Measurements from ENCODE around the gene SPATS2L. TPM values are rescaled to one million over a fixed set of nuclear protein-coding genes. Genes with fewer than 3 reads are reported as not detected.

Gene SPATS2L
- total and polyA plus RNA-seq, 2 donors (not counting 1 experiment from before 2014, with no cell fraction given) = 0.27 to 0.44 TPM

GRCh38 chr2:200525882-200526651 lies 219.6 kb downstream of the SPATS2L start, which contains the start of gene SGO2:
Gene SGO2, plus strand, starts transcription at chr2:200526207. Its CDS starts 6,769 bp downstream, at chr2:200532976.
- Histone ChIP-seq H3K4me2 (replicated peaks; ENCODE audit: low read depth, low read length, poor library complexity, severe bottlenecking) (peak within 1 kb of the TSS; percentile 95), H3K4me3 (ENCODE audit: control extremely low read depth in 1 of 5, extremely low read depth in 1 of 5, insufficient read depth in 1 of 5, low read depth in 2 of 5, low read length in 4 of 5) (peak within 1 kb of the TSS; percentile 75 to 93 (median 87)), H3K9me3 (ENCODE audit: control extremely low read depth in 1 of 3, control insufficient read depth in 2 of 3, insufficient read depth in 1 of 3, low read length in 2 of 3) (no peaks in the 10 kb centered on the region), H2AFZ (ENCODE audit: insufficient read depth, low read depth, low read length, poor library complexity, severe bottlenecking) (peak within 1 kb of the TSS; percentile 98), H3K79me2 (ENCODE audit: control insufficient read depth, insufficient read depth, low read length) (peaks cover 37% of the 10 kb centered on the region), H3K27me3 (replicated peaks in 1 of 4; ENCODE audit: control extremely low read depth in 1 of 4, control insufficient read depth in 3 of 4, insufficient read depth in 4 of 4, low read length in 3 of 4) (peaks cover 0 to 6% (median 0%) of the 10 kb centered on the region in 4 experiments), H3K4me1 (ENCODE audit: control insufficient read depth in 2 of 2, insufficient read depth in 2 of 2, low read length in 2 of 2) (peaks cover 7 to 9% of the 10 kb centered on the region in 2 donors), H4K20me1 (ENCODE audit: control insufficient read depth, insufficient read depth, low read length, poor library complexity, severe bottlenecking) (no peaks in the 10 kb centered on the region), H3K9ac (ENCODE audit: low read length) (peak within 1 kb of the TSS; percentile 82), H3K27ac (ENCODE audit: low read length in 2 of 2) (peak within 1 kb of the TSS in 1 of 2 donors; percentile 57), H3K36me3 (replicated peaks in 1 of 2; ENCODE audit: control extremely low read depth in 1 of 2, control insufficient read depth in 1 of 2, extremely low read depth in 1 of 2, insufficient read depth in 2 of 2, low read length in 1 of 2) (no peaks in the 10 kb centered on the region)
- ATAC-seq (ENCODE audit: low read depth) (peak; percentile 100), DNase-seq (peak; percentile 95)
- Mint-ChIP-seq H3K4me1 (peaks cover 12% of the 10 kb centered on the region), H3K27ac (peak within 1 kb of the TSS; percentile 83), H3K4me3 (peak within 1 kb of the TSS; percentile 93), H3K9me3 (ENCODE audit: insufficient read depth) (peaks cover 2% of the 10 kb centered on the region), H3K27me3 (peaks cover 8% of the 10 kb centered on the region)
- POLR2A ChIA-PET = interaction anchor here (2.6 kb wide), 1 partner anchor 16 kb away, joined by 12 read pairs; the partner anchor contains the start of gene KCTD18
- TF ChIP-seq CTCF (IDR thresholded peaks at IDR 0.05) (no peak), EZH2 (IDR thresholded peaks at IDR 0.05; ENCODE audit: borderline replicate concordance, insufficient read depth, low read depth, low read length, poor library complexity, severe bottlenecking) (no peak)
- WGBS (ENCODE audit: insufficient coverage) = 1% methylated on average over 54 of the region's 56 CpGs
- CTCF ChIA-PET = interaction anchor here (0.7 to 2.0 kb wide), 7 partner anchors 9 to 706 kb away, joined by 3 to 6 read pairs (median 4); partner anchors contain the start of gene KCTD18
- intact Hi-C loops (cut with micrococcal nuclease) = loop anchor here (1.0 to 10.0 kb wide), 8 partner anchors 16 to 1849 kb away; partner anchors contain the start of genes ALS2, BMPR2, C2orf69 and CLK1

- H3K9me3 Mint-ChIP-seq (ENCODE audit: insufficient read depth) = peaks cover 2% of the 10 kb centered on the region
- ChIA-PET POLR2A (no interaction called here), CTCF (interaction anchor here (0.7 kb wide), 1 partner anchor 47 kb away, joined by 3 read pairs; no protein-coding TSS in a partner anchor)
- no peak for ATAC-seq (ENCODE audit: low read depth)
- no peak for DNase-seq
- intact Hi-C loops (cut with micrococcal nuclease) = loop anchor here (5.0 to 10.0 kb wide), 3 partner anchors 184 to 1847 kb away; partner anchors contain the start of genes BMPR2 and CLK1
- peaks cover 12% of the 10 kb centered on the region for H3K4me1 Mint-ChIP-seq
- H3K9me3 ChIP-seq (ENCODE audit: control extremely low read depth in 1 of 3, control insufficient read depth in 2 of 3, insufficient read depth in 1 of 3, low read length in 2 of 3) = no peaks in the 10 kb centered on the region
- no peaks in the 10 kb centered on the region for H3K27me3 ChIP-seq (replicated peaks in 1 of 4; ENCODE audit: control extremely low read depth in 1 of 4, control insufficient read depth in 3 of 4, insufficient read depth in 4 of 4, low read length in 3 of 4)
- TF ChIP-seq EZH2 (IDR thresholded peaks at IDR 0.05; ENCODE audit: borderline replicate concordance, insufficient read depth, low read depth, low read length, poor library complexity, severe bottlenecking) (no peak), CTCF (IDR thresholded peaks at IDR 0.05) (no peak)
- H3K27ac Mint-ChIP-seq = no peak overlapping the region
- no peak overlapping the region for H2AFZ ChIP-seq (ENCODE audit: insufficient read depth, low read depth, low read length, poor library complexity, severe bottlenecking)
- H3K36me3 ChIP-seq (replicated peaks in 1 of 2; ENCODE audit: control extremely low read depth in 1 of 2, control insufficient read depth in 1 of 2, extremely low read depth in 1 of 2, insufficient read depth in 2 of 2, low read length in 1 of 2) = no peaks in the 10 kb centered on the region
- no peaks in the 10 kb centered on the region for H4K20me1 ChIP-seq (ENCODE audit: control insufficient read depth, insufficient read depth, low read length, poor library complexity, severe bottlenecking)
- H3K4me1 ChIP-seq (ENCODE audit: control insufficient read depth in 2 of 2, insufficient read depth in 2 of 2, low read length in 2 of 2) = peaks cover 7 to 9% of the 10 kb centered on the region in 2 donors
- H3K27ac ChIP-seq (ENCODE audit: low read length in 2 of 2) = no peak overlapping the region
- H3K9ac ChIP-seq (ENCODE audit: low read length) = no peak overlapping the region
- no peak overlapping the region for H3K4me3 Mint-ChIP-seq
- peaks cover 8% of the 10 kb centered on the region for H3K27me3 Mint-ChIP-seq
- no peak overlapping the region for H3K4me2 ChIP-seq (replicated peaks; ENCODE audit: low read depth, low read length, poor library complexity, severe bottlenecking)
- WGBS (ENCODE audit: insufficient coverage) = 98% methylated on average over 3 of the region's 3 CpGs
- H3K79me2 ChIP-seq (ENCODE audit: control insufficient read depth, insufficient read depth, low read length) = peaks cover 48% of the 10 kb centered on the region
- H3K4me3 ChIP-seq (ENCODE audit: control extremely low read depth in 1 of 5, extremely low read depth in 1 of 5, insufficient read depth in 1 of 5, low read depth in 2 of 5, low read length in 4 of 5) = no peak overlapping the region
Measured at GRCh38 chr2:200528228-200528627, 221.7 kb downstream of the SPATS2L start.
